Bronchial epithelial cell (primary cell): ENCODE results near the gene LCNL1. TPM values are rescaled to one million over a fixed set of nuclear protein-coding genes. Genes with fewer than 3 reads are reported as not detected.
A peak's percentile ranks its signal among the peaks of the same experiment; 100 is the strongest.

Experiments used
- DNase-seq: peaks from one replicate; pipeline ENCODE4 v3.0.0-alpha.2; 2010; ENCODE audit warnings: low read depth
- FAIRE-seq: peaks from 2 replicates; lab custom pipeline; 2011; peaks lifted over from hg19 to GRCh38; lab: Jason Lieb, UNC
- H3K27me3 ChIP-seq: 2 replicates; pipeline ENCODE4 v1.5.1; 2011; ENCODE audit warnings: low read length; ENCODE audit not compliant: control insufficient read depth, insufficient read depth
- H3K36me3 ChIP-seq: 2 replicates; pipeline ENCODE4 v1.5.1; 2011; ENCODE audit warnings: low read length; ENCODE audit not compliant: control insufficient read depth, insufficient read depth
- H3K4me3 ChIP-seq: 2 replicates; pipeline ENCODE4 v1.5.1; 2011; ENCODE audit warnings: mild to moderate bottlenecking, low read depth, low read length, control low read depth
- CTCF ChIP-seq: IDR thresholded peaks from 2 replicates; pipeline ENCODE4 v1.5.1; 2011; ENCODE audit warnings: mild to moderate bottlenecking, moderate library complexity, low read length, control low read depth, inconsistent platforms; ENCODE audit not compliant: insufficient read depth, severe bottlenecking
- total RNA-seq: library from RNA; depleted of rRNA; stranded (reverse); fragments of >200 nt; gene quantifications from 2 replicates; pipeline ENCODE4 v1.2.1, GENCODE V29; 2014

The LCNL1 gene
- total RNA-seq, 1 donor from 2014 or later, result not detected

GRCh38 chr9:136961279-136962065, 21.3 kb upstream of the LCNL1 start:
- no peak for FAIRE-seq
- no peak overlapping the region for H3K4me3 ChIP-seq
- TF ChIP-seq CTCF, result no peak
- peaks cover 5% of the 10 kb centered on the region for H3K27me3 ChIP-seq
- H3K36me3 ChIP-seq, result no peaks in the 10 kb centered on the region
- DNase-seq, result no peak

- FAIRE-seq (no peak), DNase-seq (no peak)
- Histone ChIP-seq H3K4me3 (no peak overlapping the region), H3K36me3 (no peaks in the 10 kb centered on the region), H3K27me3 (peaks cover 5% of the 10 kb centered on the region)
- no peak for TF ChIP-seq CTCF
Observed at GRCh38 chr9:136962163-136962562, 20.6 kb upstream of the LCNL1 start.

- H3K4me3 ChIP-seq, result no peak overlapping the region
- no peak for TF ChIP-seq CTCF
- no peak for DNase-seq
- peak; percentile 83 for FAIRE-seq
- peaks cover 5% of the 10 kb centered on the region for H3K27me3 ChIP-seq
- no peaks in the 10 kb centered on the region for H3K36me3 ChIP-seq
Observed at GRCh38 chr9:136962701-136963248, 20.0 kb upstream of the LCNL1 start.

- no peak overlapping the region for H3K4me3 ChIP-seq
- FAIRE-seq (no peak), DNase-seq (no peak)
- H3K27me3 ChIP-seq, result peaks cover 5% of the 10 kb centered on the region
- TF ChIP-seq CTCF, result no peak
- H3K36me3 ChIP-seq, result no peaks in the 10 kb centered on the region
Observed at GRCh38 chr9:136963341-136963740, 19.5 kb upstream of the LCNL1 start.

GRCh38 chr9:136963751-136964150, 19.0 kb upstream of the LCNL1 start:
- H3K4me3 ChIP-seq, result no peak overlapping the region
- TF ChIP-seq CTCF, result no peak
- no peak for DNase-seq
- FAIRE-seq, result no peak
- H3K27me3 ChIP-seq, result peaks cover 5% of the 10 kb centered on the region
- H3K36me3 ChIP-seq, result no peaks in the 10 kb centered on the region
